HL-60 (cell line): Measurements from ENCODE around the gene CDC42BPA.

Experiments used
- GABPA ChIP-seq: IDR thresholded peaks from 2 replicates; pipeline ENCODE4 v1.6.1; 2012; ENCODE audit warnings: low read depth
- POLR2AphosphoS5 ChIP-seq: IDR thresholded peaks from 2 replicates; pipeline ENCODE4 v1.6.1; 2012; ENCODE audit warnings: low read depth
- SPI1 ChIP-seq: IDR thresholded peaks from 2 replicates; pipeline ENCODE4 v1.6.1; 2012; ENCODE audit warnings: low read depth, mild to moderate bottlenecking, borderline replicate concordance
- TF ChIP-seq, protein P1 (sequence below): IDR thresholded peaks from one replicate; pipeline ENCODE4 v1.5.1; 2011; ENCODE audit warnings: low read length, control low read depth, inconsistent platforms; ENCODE audit not compliant: insufficient read depth
- TF ChIP-seq, protein P2 (sequence below): IDR thresholded peaks from 2 replicates; pipeline ENCODE4 v1.6.1; 2012; ENCODE audit warnings: low read depth; ENCODE audit not compliant: insufficient replicate concordance

GRCh38 chr1:227253065-227253464 lies 65.2 kb downstream of the CDC42BPA start:
- TF ChIP-seq, protein P1, sequence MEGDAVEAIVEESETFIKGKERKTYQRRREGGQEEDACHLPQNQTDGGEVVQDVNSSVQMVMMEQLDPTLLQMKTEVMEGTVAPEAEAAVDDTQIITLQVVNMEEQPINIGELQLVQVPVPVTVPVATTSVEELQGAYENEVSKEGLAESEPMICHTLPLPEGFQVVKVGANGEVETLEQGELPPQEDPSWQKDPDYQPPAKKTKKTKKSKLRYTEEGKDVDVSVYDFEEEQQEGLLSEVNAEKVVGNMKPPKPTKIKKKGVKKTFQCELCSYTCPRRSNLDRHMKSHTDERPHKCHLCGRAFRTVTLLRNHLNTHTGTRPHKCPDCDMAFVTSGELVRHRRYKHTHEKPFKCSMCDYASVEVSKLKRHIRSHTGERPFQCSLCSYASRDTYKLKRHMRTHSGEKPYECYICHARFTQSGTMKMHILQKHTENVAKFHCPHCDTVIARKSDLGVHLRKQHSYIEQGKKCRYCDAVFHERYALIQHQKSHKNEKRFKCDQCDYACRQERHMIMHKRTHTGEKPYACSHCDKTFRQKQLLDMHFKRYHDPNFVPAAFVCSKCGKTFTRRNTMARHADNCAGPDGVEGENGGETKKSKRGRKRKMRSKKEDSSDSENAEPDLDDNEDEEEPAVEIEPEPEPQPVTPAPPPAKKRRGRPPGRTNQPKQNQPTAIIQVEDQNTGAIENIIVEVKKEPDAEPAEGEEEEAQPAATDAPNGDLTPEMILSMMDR = no peak
- TF ChIP-seq POLR2AphosphoS5 = no peak
- TF ChIP-seq, protein P2, sequence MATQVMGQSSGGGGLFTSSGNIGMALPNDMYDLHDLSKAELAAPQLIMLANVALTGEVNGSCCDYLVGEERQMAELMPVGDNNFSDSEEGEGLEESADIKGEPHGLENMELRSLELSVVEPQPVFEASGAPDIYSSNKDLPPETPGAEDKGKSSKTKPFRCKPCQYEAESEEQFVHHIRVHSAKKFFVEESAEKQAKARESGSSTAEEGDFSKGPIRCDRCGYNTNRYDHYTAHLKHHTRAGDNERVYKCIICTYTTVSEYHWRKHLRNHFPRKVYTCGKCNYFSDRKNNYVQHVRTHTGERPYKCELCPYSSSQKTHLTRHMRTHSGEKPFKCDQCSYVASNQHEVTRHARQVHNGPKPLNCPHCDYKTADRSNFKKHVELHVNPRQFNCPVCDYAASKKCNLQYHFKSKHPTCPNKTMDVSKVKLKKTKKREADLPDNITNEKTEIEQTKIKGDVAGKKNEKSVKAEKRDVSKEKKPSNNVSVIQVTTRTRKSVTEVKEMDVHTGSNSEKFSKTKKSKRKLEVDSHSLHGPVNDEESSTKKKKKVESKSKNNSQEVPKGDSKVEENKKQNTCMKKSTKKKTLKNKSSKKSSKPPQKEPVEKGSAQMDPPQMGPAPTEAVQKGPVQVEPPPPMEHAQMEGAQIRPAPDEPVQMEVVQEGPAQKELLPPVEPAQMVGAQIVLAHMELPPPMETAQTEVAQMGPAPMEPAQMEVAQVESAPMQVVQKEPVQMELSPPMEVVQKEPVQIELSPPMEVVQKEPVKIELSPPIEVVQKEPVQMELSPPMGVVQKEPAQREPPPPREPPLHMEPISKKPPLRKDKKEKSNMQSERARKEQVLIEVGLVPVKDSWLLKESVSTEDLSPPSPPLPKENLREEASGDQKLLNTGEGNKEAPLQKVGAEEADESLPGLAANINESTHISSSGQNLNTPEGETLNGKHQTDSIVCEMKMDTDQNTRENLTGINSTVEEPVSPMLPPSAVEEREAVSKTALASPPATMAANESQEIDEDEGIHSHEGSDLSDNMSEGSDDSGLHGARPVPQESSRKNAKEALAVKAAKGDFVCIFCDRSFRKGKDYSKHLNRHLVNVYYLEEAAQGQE = no peak
- TF ChIP-seq GABPA = no peak
- no peak for TF ChIP-seq SPI1
